GM21447 (cell line): ENCODE data around the gene FAR2.
"Not testable (repeated sequence)": the region's sequence is repeated elsewhere in the genome, so short reads cannot be mapped to it uniquely, and the experiment has no call there.

Experiments used
- ATAC-seq: cut with Tn5 transposase; IDR thresholded peaks from one replicate; pipeline ENCODE4 v1.9.1; 2021; ENCODE audit not compliant: unreplicated experiment

Gene FAR2

GRCh38 chr12:29317556-29318363, 168.7 kb downstream of the FAR2 start:
- peak; percentile 99 for ATAC-seq

DNA sequence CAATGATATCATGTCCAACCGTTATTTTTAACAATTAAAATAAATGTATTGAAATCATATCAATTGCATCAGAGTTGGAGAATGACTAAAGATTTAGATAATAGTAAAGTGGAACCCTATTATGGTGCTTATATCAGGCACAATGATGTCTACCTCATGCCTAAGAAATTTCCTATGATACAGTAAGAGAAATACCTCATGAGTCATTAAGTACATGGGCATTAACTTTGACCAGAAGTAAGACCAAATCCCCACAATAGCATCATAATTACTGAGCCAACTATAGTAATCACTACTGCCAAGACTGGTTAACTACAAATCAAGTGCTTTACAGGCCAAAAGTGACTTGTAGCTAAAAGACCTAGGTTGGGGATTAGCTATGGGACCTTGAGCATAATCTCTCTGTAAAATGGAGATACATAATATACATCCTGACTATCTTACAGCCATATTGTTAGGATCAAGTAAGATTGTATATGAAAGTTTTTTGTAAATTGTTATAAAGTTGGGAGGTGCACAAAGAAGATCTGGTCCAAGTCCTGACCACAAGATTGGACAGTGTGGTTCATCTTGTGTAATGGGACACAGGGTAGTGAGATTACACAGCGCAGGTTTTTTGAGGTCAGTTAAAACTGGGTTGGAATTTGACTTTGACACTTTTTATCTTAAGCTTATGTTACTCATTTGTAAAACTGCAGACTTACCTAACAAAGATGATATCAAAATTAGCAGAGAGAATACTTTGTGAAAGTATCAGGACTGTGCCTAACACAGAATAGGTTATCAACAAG, 171.4 kb downstream of the FAR2 start:
- no peak for ATAC-seq

- no peak for ATAC-seq
Measured at GRCh38 chr12:29322157-29322556, 173.1 kb downstream of the FAR2 start.

DNA sequence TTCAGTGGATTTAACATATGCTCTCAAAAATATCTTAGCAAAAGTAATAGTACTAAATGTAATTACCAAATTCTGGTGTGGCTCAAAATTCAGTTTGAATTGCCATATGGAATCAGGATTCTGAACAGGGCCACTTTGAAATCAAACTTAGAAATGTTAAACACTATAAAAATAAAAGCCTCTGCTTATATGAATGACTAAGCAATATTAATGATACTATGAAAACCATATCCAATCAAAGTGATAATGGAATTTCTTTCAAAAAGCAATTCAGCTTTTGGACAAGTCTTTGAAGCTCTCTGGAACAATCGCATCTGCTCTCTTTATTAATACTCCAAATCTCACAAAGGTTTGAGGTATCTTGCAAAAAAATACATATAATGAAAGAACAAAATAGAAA, 180.3 kb downstream of the FAR2 start:
- no peak for ATAC-seq

GRCh38 chr12:29333178-29333577, 184.1 kb downstream of the FAR2 start:
- no peak for ATAC-seq

DNA sequence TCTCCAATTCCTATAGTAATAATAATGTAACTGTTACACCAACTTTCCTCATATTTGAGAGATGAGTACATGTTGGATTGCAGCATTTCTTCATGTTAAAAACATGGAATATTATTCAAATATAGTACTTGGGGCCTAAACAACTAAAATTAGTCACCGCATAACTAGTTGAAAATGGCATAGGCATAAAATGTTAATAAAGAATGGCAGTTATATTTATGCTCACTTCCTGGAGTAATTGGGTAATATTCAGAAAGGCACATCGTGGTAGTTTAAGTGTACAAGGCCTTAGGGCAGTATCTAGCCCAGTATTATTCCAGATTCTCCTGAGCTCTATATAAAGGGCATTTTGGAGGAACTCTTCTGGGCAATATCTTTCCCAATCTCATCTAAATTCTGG, 185.9 kb downstream of the FAR2 start:
- no peak for ATAC-seq

DNA sequence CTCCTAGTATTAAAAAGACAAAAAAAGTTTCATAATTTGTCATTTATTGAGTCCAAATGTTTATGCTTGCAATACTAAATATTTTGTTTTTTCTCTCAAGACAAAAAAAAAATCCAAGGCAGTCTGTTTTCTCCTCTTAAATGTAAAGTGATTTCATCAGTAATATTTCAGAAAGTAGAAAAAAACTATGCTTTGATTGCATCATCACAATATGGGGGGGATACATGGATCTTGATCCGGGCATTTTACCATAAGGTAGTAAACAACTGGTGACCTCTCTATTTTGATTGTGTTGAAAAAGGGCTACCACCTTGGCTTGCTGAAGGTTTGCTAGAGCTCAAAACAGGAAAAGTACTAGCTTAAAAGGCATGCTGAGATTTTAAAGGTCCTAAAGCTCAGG, 188.2 kb downstream of the FAR2 start:
- ATAC-seq, result no peak

DNA sequence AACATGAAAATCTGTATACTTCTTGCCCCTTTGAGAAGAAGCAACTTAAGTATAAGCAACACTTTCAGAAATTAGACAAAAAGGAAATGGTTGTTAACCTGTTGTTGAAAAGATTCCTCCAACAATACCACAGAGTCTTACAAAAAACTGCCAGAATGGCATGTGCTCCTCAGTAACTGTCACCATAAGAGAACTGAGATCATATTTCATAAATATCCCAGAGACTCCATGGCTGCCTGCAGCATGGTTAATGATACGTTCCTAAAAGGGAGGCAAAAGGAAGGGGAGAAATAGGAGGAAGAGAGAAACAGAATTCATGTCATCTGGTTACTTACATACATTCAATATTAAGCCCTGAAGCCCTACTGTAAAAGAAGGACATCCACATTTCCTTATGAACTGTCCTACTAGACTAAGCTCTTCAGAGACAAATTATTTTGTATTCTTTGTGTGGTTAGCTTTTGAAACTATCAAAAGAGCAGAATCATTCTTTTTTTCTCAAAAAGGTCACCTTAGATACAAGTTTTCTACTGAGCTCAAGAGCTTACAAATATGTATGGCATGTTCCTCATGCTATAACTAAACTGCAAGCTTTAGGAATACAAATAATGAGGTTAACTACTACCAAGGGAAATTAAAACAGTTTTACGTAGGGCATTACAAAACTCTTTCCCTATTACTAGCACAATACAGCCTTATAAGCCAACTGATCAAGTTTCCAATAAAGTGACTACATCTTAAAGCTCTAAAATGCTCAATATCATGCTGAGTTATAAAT, 194.1 kb downstream of the FAR2 start:
- ATAC-seq, result no peak

- ATAC-seq, result no peak
Measured at GRCh38 chr12:29346769-29347421, 197.8 kb downstream of the FAR2 start.

DNA sequence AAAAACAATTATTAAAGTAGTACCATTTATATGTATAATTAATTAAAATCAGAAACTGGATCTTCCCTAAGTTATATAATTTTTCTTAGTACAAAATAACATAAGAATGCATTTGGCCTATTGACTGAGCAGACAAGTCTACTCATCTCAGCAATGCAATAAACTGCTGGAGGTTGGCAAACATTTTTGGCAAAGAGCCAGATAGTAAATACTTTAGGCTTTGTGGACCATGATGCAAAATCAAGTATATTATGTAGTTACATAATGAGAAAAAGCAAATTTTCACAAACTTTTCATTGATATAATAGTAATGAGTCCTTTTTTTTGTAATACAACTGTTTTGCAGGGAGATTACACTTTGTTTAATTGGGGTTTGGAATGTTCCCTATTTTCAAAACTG, 201.0 kb downstream of the FAR2 start:
- no peak for ATAC-seq

DNA sequence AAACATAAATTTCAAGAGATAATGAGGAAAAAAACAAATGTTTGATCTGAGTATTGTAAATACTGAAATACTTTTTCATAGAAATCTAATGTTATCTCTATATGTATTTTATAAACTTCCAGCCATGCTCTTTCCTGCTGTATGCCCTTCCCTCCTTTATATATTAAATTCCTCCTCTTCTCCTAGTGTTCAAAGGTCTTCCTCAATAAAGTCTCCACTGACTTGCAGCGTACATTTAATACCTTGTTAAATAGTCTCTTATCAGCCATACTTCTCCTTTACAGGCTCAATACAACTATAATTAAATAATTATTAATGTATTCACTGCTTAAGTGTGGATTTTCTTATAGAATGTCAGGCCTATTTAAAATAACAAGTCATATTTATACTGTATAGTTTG, 205.9 kb downstream of the FAR2 start:
- ATAC-seq, result no peak

DNA sequence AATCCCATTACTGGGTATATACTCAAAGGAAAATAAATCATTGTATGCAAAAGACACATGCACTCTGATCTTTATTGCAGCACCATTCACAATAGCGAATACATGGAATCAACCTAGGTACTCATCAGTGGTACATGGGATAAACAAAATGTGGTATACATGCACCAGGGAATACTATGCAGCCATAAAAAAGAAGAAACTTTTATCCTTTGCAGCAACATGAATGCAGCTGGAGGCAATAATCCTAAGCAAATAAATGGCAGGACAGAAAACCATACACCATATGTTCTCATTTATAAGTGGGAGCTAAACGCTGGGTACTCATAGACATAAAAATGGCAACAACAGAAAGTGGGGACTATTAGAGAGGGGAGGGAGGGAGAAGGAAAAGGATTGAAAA, 216.0 kb downstream of the FAR2 start:
- no peak for ATAC-seq

DNA sequence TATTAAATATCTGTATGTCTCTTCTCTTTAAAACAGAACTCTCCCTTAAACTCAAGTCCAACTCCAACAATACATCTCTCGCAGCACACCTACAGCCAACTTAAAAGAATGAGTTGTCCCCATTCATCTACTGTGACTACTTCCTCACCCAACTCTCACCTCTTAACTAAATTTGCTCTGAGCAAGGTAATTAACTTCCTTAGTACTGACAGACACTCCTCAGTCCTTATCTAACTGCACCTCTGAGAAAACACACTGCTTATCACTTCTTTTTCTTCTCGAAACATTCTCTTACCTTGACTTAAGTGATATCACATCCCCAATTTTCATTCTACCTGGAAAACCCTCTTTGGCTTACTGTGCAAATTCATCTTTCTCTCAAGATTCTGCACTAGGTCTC, 224.9 kb downstream of the FAR2 start:
- no peak for ATAC-seq

DNA sequence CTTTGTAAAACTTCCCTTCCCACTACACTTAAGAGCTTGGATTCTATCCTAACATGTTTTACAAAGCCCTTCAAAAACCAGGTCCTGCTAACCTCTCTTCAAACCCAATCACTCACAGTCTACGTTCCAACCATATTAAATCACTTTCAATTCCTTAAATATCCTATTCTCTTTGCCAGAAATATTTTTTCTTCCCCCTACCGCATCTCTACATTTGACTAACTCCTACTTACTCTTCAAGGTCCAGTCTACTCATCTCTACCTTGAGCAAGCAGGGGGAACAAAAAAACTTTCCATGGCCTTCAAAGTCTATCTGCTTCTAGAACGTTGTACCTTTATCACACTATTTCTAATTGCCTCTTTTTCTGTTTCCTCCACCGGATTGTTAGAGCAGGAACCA, 225.8 kb downstream of the FAR2 start:
- ATAC-seq, result no peak

DNA sequence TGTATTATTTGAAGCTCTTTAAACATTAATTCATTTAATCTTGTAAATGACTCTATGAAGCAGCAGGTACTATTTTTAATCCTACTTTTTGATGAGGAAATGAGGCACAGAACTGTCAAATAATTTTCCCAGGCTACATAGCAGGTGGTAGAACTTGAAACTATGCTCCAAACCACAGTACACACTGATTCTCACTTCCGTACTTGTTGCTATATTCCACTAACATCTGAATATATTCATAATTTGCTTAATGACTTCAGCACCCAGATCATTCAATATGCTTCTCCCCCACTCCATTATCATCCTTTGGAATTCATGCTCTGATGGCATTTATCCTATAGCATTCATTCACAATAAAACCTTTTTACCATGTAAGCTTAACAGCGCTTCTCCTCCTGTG, 227.0 kb downstream of the FAR2 start:
- ATAC-seq, result no peak

DNA sequence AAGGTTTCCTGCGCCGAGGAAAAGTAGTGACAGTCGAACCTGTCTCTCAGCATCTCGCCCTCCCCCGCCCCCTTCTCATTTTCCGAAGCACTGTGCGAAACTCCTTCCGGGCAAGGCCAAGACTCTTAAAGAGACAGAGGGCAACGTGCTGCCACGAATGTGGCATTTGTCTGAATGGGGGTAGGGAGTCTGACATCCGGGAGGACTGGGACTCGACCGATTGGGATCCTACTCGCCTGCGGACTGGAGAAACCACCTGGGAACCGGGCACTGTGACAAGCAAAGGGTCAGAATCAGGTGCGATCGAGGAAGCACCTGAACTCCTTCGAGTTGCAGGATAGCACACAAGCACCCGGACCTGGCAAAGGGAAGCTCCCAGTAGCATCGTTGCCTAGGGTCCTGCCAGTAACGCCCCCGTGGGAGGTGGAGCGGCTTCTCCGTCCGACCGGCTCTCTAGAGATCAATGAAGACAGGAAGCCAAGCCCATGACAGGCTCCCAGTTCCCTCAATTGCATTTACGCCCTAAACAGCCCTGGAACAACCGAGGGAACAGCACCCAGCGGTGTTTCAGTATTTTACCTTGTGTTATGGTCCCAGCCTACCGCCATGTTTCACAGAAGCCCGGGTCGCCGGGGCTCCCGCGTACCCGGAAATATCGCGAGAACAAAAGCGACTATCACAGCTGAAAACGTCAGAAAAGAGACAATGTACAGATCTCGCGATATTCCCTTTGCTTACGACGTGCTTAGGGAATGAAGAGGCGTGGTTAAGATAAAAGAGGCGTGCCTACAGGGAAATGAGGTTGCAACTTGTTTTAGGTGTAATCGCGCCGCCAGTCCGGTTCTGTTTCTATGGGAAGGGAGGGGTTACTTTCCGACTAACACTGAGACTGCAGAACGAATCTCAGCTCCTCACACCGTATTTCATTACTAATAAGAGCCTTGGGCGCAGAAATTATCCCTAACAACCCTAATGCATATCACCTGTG, 231.8 kb downstream of the FAR2 start, which contains the start of gene ERGIC2:
ERGIC2 (minus strand) TSS at position 637 of the 988 bp plus-strand sequence. CDS start 9,539 bp downstream, outside the sequence.
- peak; percentile 96 for ATAC-seq

GRCh38 chr12:29382251-29382650, 233.2 kb downstream of the FAR2 start:
- no peak for ATAC-seq

DNA sequence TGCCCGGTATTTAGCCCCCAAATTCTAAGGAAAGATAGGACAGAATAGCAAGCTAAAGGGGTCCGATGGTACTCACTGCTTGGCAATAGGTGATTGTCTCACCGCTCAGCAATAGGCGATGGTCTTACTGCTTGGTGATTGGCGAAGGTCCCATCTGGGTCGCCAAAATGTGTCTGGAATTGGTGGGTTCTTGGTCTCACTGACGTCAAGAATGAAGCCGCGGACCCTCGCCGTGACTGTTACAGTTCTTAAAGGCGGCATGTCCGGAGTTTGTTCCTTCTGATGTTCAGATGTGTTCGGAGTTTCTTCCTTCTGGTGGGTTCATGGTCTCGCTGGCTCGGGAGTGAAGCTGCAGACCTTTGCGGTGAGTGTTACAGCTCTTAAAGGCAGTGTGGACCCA, 236.1 kb downstream of the FAR2 start:
- ATAC-seq, result not testable (repeated sequence)
